ENCODE results near the gene SND1. TPM values are rescaled to one million over a fixed set of nuclear protein-coding genes. Genes with fewer than 3 reads are reported as not detected.
"Not testable (repeated sequence)": the region's sequence is repeated elsewhere in the genome, so short reads cannot be mapped to it uniquely, and the experiment has no call there.

Gene SND1
- polyA plus RNA-seq, 3 donors: 158 to 177 (median 163) TPM

DNA sequence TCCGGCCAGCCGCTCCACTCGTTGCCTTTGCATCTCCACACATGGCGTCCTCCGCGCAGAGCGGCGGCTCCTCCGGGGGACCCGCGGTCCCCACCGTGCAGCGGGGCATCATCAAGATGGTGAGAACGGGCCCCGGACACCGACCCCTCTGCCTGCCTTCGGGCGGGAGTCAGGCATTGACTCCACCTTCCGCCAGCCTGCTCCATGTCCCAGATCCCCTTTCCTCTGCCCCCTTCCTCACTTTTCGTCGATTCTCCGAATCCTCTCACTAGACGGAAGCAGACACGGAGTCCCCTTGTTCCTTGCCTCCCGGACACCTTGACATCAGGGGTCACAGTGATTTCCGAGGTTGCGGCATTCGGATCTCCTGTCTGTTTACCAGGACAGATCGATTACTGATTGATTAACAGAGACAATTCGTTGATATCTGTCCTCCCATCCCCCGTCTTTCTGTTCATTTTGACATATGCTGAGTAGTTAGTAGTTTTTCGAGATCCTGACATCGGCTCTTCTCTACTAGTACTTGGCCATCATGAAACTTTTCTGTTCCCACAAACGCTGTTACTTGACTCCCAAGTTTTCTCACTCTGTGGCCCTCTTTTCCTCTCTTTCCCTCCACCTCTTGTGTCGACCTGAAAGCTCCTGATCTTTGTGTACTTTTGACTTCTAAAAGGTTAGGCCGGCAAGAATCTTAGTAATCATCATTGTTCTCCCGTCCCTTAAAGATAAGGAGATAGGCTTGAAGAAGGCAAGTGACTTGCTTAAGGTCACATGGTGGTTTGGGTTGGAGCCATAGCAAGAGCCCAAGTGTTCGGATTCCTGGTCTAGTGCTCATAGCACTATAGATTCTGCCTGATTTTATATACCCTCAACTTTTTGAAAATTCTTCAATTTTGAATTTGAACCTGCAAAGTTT, 597 bp downstream of the SND1 start:
- DNase-seq (ENCODE audit: low read depth in 3 of 3, low spot score in 2 of 3): peak in 2 of 3 donors; percentile 8 to 17

DNA sequence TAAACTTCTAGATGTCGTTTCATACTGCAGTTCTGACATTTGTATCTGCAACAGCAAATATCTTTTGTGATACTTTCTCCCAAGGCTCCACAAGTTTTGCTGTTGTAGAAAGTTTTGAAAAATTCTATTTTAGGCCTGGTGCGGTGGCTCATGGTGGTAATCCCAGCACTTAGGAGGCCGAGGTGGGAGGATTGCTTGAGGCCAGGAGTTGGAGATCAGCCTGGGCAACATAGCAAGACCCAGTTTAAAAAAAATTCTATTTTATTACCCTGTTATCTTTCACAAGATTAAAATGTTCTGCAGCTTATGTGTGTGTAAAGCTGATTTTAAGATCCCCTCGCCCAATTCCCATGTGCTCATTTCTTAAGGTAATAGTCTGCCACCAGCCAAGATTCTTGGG, 1.4 kb downstream of the SND1 start:
- no peak for DNase-seq (ENCODE audit: low read depth in 3 of 3, low spot score in 2 of 3)

GRCh38 chr7:127654404-127655394, 2.7 kb downstream of the SND1 start:
- DNase-seq (ENCODE audit: low read depth in 3 of 3, low spot score in 2 of 3): no peak

GRCh38 chr7:127655720-127656119, 3.7 kb downstream of the SND1 start:
- no peak for DNase-seq (ENCODE audit: low read depth in 3 of 3, low spot score in 2 of 3)

DNA sequence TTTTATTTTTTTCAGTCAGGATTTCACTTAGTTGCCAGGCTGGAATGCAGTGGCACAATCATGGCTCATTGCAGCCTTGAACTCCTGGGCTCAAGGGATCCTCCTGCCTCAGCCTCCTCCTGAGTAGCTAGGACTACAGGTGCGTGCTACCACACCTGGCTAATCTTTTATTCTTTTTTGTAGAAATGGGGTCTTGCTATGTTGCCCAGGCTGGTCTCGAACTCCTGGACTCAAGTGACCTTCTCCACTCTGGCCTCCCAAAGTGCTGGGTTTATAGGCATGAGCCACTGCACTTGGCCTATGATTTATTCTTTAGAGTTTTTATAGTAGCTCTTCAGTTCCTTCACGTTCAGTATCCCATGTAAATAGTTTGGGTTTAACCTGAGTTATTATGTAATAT, 5.5 kb downstream of the SND1 start:
- DNase-seq (ENCODE audit: low read depth in 3 of 3, low spot score in 2 of 3): no peak

DNA sequence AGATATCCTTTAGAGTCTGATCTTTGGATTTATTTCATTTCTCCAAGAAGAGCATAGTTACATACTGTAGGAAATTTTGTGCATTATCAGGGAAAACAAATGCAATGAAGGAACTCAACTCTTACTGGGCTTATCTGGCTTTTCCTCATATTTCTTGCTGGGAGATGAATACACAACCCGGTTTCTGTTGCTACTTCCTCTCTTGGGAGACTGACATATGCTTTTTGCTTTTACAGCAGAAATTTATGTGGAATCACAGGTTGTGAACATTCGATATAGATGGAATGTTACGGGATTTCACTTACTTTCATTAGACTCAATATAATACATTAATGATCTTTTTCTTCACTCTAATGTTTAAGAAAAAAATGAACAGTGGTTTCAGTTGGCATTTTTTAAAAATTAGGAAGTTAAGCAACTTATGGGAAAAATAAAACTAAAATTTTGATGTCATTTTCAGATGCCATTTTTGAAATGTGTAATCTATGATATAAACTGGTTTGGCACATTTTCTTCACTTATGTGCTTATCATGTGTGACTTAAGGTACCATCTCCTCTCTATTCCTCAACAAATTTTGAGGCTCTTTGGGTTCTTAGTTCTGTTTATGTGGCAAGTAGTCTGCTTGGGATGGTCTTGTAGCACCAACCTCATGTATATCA, 7.1 kb downstream of the SND1 start:
- DNase-seq (ENCODE audit: low read depth in 3 of 3, low spot score in 2 of 3): no peak

DNA sequence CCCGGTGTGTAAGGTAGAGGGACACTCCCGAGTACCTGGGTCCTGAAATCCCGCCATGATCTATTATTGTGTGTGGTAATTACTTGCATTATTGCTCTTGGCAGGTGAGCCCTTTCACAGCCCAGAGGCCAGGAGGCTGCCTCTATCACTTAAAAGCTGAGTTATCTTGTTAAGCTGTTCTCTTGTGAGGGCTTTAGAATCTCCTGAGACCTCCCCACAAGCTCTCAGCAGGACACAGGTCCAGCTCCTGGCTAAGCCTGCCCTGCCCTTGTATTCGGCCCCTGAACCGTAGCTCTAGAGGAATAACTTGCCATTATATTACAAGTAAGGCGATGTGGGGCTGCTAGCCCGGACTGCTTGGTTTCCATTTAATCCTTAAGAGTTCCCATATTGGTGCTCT, 13.9 kb downstream of the SND1 start:
- no peak for DNase-seq (ENCODE audit: low read depth in 3 of 3, low spot score in 2 of 3)

GRCh38 chr7:127666602-127667001, 14.6 kb downstream of the SND1 start:
- no peak for DNase-seq (ENCODE audit: low read depth in 3 of 3, low spot score in 2 of 3)

DNA sequence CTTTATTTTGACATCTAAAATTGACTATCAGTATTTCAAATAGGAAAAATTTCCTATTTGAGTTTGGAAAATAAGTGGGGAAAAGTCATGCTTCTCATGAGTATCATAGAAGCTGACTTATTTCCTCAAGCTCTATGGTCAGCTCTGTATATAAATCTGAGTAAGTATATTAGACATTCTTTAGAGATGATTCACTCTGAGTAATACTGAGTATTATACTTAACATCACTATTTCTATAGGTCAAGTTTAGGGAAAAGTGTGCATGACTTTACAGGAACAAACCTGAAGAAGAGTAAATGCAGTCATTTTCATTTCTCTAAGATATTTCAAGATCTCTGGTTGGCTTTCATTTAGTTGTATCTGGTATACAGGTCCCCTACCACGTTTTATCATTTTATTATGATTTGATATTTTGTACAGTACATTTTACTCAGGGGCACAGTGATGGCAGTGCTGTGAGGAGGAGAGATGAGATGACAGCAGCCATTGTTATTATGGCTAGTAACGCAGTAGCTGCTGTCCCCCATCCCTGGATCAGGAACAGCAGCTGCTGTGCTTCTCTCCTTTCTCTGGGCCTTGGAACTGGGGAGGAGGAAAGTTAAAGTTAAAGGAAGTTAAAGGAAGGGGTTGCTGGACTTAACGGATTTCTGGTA, 15.2 kb downstream of the SND1 start:
- no peak for DNase-seq (ENCODE audit: low read depth in 3 of 3, low spot score in 2 of 3)

GRCh38 chr7:127667759-127668530, 16.0 kb downstream of the SND1 start:
- DNase-seq (ENCODE audit: low read depth in 3 of 3, low spot score in 2 of 3): no peak

- DNase-seq (ENCODE audit: low read depth in 3 of 3, low spot score in 2 of 3): no peak
Measured at GRCh38 chr7:127671341-127671740, 19.3 kb downstream of the SND1 start.

- DNase-seq (ENCODE audit: low read depth in 3 of 3, low spot score in 2 of 3): no peak
Measured at GRCh38 chr7:127673902-127674301, 21.9 kb downstream of the SND1 start.

- no peak for DNase-seq (ENCODE audit: low read depth in 3 of 3, low spot score in 2 of 3)
Measured at GRCh38 chr7:127674361-127674760, 22.4 kb downstream of the SND1 start.

DNA sequence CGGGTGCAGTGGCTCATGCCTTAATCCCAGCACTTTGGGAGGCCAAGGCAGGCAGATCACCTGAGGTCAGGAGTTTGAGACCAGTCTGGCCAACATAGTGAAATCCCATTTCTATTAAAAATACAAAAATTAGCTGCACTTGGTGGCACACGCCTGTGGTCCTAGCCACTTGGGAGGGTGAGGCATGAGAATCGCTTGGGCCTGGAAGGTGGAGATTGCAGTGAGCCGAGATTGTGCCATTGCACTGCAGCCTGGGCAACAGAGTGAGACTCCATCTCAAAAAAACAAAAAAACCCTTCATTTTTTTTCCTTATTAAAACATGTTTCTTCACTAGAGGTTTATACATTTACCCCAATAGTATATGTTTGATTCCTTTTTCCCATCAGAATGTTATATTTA, 22.9 kb downstream of the SND1 start:
- DNase-seq (ENCODE audit: low read depth in 3 of 3, low spot score in 2 of 3): not testable (repeated sequence)

GRCh38 chr7:127675721-127676120, 23.7 kb downstream of the SND1 start:
- no peak for DNase-seq (ENCODE audit: low read depth in 3 of 3, low spot score in 2 of 3)

- no peak for DNase-seq (ENCODE audit: low read depth in 3 of 3, low spot score in 2 of 3)
Measured at GRCh38 chr7:127677433-127678230, 25.6 kb downstream of the SND1 start.

DNA sequence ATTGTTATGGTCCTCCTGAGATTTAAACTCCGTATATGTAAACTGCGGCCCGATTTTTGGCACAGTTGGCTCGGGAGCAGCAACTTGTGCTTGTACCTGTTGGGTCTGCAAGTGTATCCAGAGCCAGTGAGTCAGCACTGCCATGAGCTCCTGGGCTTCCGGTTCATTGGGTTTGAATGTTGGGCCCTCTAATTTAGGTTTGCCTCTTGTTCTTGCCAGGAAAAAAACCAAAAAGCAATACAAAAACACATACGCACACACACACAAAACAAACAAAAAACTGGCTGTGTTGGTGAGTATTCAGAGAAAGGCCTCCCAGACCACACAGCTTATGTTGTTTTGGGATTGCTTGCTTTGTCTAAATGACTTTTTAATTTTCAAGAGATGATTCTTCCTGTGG, 26.3 kb downstream of the SND1 start:
- no peak for DNase-seq (ENCODE audit: low read depth in 3 of 3, low spot score in 2 of 3)

GRCh38 chr7:127678947-127679346, 27.0 kb downstream of the SND1 start:
- no peak for DNase-seq (ENCODE audit: low read depth in 3 of 3, low spot score in 2 of 3)

- DNase-seq (ENCODE audit: low read depth in 3 of 3, low spot score in 2 of 3): no peak
Measured at GRCh38 chr7:127680983-127681382, 29.0 kb downstream of the SND1 start.

All from right renal cortex interstitium (tissue), 3 donors.